ENCODE data around the gene KRTAP19-8.

KRTAP19-8 gene

GRCh38 chr21:31005019-31005418 is 33.3 kb downstream of the KRTAP19-8 start:
- TF ChIP-seq CTCF (IDR thresholded peaks at IDR 0.05; ENCODE audit: unreplicated experiment in 3 of 3) = no peak
- Mint-ChIP-seq H3K27ac (peak overlapping the region in 1 of 3 experiments; percentile 70), H3K27me3 (ENCODE audit: low read depth) (peaks cover 3% of the 10 kb centered on the region), H3K4me3 (no peak overlapping the region), H3K4me1 (peaks cover 21% of the 10 kb centered on the region), H3K9me3 (peaks cover 11% of the 10 kb centered on the region), H3K36me3 (ENCODE audit: low read depth) (no peaks in the 10 kb centered on the region)

GRCh38 chr21:31003471-31003870 is 34.8 kb downstream of the KRTAP19-8 start:
- H3K4me3 Mint-ChIP-seq = no peak overlapping the region
- H3K27me3 Mint-ChIP-seq (ENCODE audit: low read depth) = peaks cover 3% of the 10 kb centered on the region
- no peaks in the 10 kb centered on the region for H3K36me3 Mint-ChIP-seq (ENCODE audit: low read depth)
- peaks cover 11% of the 10 kb centered on the region for H3K9me3 Mint-ChIP-seq
- H3K4me1 Mint-ChIP-seq = peaks cover 21% of the 10 kb centered on the region
- no peak overlapping the region for H3K27ac Mint-ChIP-seq
- TF ChIP-seq CTCF (IDR thresholded peaks at IDR 0.05; ENCODE audit: unreplicated experiment in 3 of 3) = no peak

- Mint-ChIP-seq H3K27ac (no peak overlapping the region), H3K9me3 (no peaks in the 10 kb centered on the region), H3K36me3 (ENCODE audit: low read depth) (no peaks in the 10 kb centered on the region), H3K4me3 (no peak overlapping the region), H3K4me1 (no peaks in the 10 kb centered on the region), H3K27me3 (ENCODE audit: low read depth) (no peaks in the 10 kb centered on the region)
- no peak for TF ChIP-seq CTCF (IDR thresholded peaks at IDR 0.05; ENCODE audit: unreplicated experiment in 3 of 3)
Observed at GRCh38 chr21:30997541-30997940, 40.7 kb downstream of the KRTAP19-8 start.

GRCh38 chr21:30996728-30997127 is 41.5 kb downstream of the KRTAP19-8 start:
- TF ChIP-seq CTCF (IDR thresholded peaks at IDR 0.05; ENCODE audit: unreplicated experiment in 3 of 3) = no peak
- H3K4me3 Mint-ChIP-seq = no peak overlapping the region
- H3K27me3 Mint-ChIP-seq (ENCODE audit: low read depth) = no peaks in the 10 kb centered on the region
- H3K27ac Mint-ChIP-seq = no peak overlapping the region
- no peaks in the 10 kb centered on the region for H3K4me1 Mint-ChIP-seq
- H3K36me3 Mint-ChIP-seq (ENCODE audit: low read depth) = no peaks in the 10 kb centered on the region
- no peaks in the 10 kb centered on the region for H3K9me3 Mint-ChIP-seq

- Mint-ChIP-seq H3K4me3 (no peak overlapping the region), H3K9me3 (no peaks in the 10 kb centered on the region), H3K4me1 (no peaks in the 10 kb centered on the region), H3K27me3 (ENCODE audit: low read depth) (no peaks in the 10 kb centered on the region), H3K27ac (no peak overlapping the region), H3K36me3 (ENCODE audit: low read depth) (no peaks in the 10 kb centered on the region)
- no peak for TF ChIP-seq CTCF (IDR thresholded peaks at IDR 0.05; ENCODE audit: unreplicated experiment in 3 of 3)
Observed at GRCh38 chr21:30994932-30995331, 43.3 kb downstream of the KRTAP19-8 start.

- Mint-ChIP-seq H3K9me3 (no peaks in the 10 kb centered on the region), H3K27me3 (ENCODE audit: low read depth) (no peaks in the 10 kb centered on the region), H3K4me1 (no peaks in the 10 kb centered on the region), H3K27ac (no peak overlapping the region), H3K4me3 (no peak overlapping the region), H3K36me3 (ENCODE audit: low read depth) (no peaks in the 10 kb centered on the region)
- no peak for TF ChIP-seq CTCF (IDR thresholded peaks at IDR 0.05; ENCODE audit: unreplicated experiment in 3 of 3)
Observed at GRCh38 chr21:30990514-30991262, 47.6 kb downstream of the KRTAP19-8 start.
